22Rv1 (cell line): ENCODE data around the gene CXorf49B.
"Not testable (repeated sequence)": the region's sequence is repeated elsewhere in the genome, so short reads cannot be mapped to it uniquely, and the experiment has no call there.

ENCODE experiments used
- H3K27ac ChIP-seq: fragments of 450-650 bp; 2 replicates; pipeline ENCODE4 v1.5.1; 2017

Gene CXorf49B

DNA sequence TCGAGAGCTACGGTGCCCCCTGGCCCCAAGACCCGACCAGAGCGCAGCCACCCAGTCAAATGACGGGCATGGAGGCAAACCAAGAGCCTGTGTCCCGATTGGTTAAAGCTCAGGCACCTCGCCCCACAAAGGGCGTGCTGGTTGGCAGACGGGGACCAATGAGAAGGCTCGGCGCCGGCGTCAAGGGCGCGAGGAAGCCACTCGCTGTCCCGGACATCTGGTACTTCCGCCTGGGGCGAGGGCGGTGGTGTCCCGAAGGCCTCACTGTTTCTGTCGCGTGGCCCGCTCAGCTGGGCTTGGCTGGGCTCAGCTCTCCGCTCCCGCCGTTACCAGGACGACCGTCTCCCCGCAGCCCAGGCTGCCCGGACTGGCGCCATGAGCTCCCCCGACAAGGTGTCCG, at the start of gene CXorf49B:
CXorf49B (plus strand) TSS at position 301 of the 400 bp plus-strand sequence; CDS start at position 376, 75 bp downstream.
- not testable (repeated sequence) for H3K27ac ChIP-seq

DNA sequence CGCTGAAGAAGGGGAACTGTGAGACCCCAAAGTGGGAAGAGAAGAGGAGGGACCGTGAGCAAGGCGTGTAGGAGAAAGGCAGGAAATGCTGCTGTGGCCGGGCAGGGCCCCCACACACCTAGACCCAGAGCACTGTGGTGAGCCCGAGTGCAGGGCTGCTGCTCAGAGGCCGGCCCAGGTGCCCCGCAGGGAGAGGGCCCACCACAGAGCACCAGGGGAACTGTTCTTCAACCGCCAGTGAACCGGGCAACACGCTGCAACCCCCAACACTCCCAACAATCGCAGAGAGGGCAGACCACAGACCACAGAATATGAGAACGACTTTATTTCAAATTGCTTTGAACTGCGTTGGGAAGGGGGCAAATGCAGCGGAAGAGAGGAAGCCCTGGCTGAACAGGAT, 49.1 kb upstream of the CXorf49B start:
- H3K27ac ChIP-seq: not testable (repeated sequence)

DNA sequence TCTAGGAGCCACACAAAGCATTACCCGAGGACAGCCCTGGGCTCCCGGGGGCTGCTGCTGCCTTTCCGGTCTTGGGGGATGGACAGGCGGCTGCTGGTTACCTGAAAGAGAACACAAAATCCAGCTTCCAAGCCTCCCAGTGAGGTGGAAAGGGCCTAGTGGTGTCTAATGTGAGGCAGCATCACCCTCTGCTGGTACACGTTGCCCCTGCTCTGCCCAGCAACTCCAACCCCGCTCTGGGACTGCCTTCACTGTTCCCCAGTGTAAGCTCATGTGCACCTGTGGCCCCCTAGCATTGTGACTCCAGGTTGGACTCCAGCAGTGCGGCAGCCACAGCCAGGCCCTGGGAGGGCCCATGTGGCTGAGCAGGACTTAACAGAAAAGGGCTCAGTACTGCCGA, 47.6 kb upstream of the CXorf49B start:
- not testable (repeated sequence) for H3K27ac ChIP-seq

DNA sequence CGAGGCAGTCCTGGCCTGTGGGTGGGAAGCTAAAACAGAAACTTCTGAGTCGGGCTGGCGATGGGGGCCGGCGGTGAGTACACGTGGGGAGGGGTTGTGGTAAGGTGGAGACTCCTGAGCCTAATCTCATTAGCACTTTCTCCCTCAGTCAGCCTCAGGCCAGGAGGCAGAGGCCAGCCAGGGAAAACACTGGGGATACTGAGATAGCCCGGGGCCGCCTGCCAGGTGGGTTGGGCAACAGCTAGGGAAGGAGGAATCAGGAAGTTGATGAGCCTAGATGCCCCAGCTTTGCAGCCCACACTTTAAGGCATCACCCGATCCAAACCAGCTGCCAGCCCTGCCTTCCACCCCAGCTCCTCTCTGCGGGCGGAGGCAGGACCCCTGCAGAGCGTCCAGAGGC, 46.8 kb upstream of the CXorf49B start:
- not testable (repeated sequence) for H3K27ac ChIP-seq

DNA sequence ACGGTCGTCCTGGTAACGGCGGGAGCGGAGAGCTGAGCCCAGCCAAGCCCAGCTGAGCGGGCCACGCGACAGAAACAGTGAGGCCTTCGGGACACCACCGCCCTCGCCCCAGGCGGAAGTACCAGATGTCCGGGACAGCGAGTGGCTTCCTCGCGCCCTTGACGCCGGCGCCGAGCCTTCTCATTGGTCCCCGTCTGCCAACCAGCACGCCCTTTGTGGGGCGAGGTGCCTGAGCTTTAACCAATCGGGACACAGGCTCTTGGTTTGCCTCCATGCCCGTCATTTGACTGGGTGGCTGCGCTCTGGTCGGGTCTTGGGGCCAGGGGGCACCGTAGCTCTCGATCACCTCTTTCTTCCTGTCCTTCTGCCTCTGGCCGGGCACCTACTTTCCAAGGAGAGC, 45.0 kb upstream of the CXorf49B start, which contains the start of gene CXorf49:
CXorf49 (minus strand) TSS at position 101 of the 400 bp plus-strand sequence. CDS start 134 bp downstream, outside the sequence.
- not testable (repeated sequence) for H3K27ac ChIP-seq

DNA sequence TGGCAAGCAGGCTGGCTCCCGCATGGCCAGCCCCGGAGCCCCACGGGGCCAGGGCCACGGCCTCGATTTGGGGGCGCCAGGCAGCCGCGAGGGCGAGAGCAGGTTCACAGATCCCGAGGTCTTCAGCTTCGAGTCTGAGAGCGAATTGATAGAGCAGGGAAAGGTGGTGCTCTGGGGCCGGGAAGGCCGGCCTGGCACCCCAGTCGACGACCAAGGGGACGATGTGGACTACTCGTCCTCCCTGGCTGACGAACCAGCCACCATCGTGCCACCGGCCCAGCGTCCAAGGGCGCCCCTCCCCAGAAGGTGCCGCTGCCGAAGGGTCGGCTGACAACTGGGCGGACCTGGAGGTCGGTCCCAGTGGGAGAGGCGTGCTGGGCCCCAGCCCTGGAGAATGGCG, 44.0 kb upstream of the CXorf49B start:
- not testable (repeated sequence) for H3K27ac ChIP-seq

DNA sequence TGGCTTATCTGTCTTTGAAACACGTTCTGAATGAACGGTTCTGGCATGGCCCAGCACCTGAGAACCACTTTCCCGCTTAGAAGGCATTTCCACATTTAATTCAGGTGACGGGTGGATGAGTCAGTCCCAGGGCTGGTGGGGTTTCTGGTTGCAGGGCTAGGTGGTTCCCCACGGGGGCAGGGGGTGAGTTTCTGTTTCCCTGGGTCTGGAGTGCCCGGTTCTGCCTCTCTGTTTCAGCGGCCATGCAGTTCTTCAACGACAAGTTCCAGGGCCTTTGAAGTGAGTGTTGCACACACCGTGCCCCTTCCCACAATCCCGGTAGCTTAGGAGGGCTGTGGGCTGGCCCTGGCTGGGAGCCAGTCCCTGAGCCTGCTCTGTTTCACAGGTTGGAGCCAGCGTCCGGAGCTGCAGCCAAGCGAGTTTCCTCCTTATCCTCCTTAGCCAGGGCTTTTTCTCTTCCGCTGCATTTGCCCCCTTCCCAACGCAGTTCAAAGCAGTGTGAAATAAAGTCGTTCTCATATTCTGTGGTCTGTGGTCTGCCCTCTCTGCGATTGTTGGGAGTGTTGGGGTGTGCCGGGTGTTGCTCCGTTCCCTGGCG, 42.8 kb upstream of the CXorf49B start:
- H3K27ac ChIP-seq: not testable (repeated sequence)

DNA sequence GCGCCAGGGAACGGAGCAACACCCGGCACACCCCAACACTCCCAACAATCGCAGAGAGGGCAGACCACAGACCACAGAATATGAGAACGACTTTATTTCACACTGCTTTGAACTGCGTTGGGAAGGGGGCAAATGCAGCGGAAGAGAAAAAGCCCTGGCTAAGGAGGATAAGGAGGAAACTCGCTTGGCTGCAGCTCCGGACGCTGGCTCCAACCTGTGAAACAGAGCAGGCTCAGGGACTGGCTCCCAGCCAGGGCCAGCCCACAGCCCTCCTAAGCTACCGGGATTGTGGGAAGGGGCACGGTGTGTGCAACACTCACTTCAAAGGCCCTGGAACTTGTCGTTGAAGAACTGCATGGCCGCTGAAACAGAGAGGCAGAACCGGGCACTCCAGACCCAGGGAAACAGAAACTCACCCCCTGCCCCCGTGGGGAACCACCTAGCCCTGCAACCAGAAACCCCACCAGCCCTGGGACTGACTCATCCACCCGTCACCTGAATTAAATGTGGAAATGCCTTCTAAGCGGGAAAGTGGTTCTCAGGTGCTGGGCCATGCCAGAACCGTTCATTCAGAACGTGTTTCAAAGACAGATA, 2.4 kb upstream of the CXorf49B start:
- not testable (repeated sequence) for H3K27ac ChIP-seq

DNA sequence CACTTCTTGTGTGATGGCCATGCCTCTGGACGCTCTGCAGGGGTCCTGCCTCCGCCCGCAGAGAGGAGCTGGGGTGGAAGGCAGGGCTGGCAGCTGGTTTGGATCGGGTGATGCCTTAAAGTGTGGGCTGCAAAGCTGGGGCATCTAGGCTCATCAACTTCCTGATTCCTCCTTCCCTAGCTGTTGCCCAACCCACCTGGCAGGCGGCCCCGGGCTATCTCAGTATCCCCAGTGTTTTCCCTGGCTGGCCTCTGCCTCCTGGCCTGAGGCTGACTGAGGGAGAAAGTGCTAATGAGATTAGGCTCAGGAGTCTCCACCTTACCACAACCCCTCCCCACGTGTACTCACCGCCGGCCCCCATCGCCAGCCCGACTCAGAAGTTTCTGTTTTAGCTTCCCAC, 1.7 kb downstream of the CXorf49B start:
- not testable (repeated sequence) for H3K27ac ChIP-seq

DNA sequence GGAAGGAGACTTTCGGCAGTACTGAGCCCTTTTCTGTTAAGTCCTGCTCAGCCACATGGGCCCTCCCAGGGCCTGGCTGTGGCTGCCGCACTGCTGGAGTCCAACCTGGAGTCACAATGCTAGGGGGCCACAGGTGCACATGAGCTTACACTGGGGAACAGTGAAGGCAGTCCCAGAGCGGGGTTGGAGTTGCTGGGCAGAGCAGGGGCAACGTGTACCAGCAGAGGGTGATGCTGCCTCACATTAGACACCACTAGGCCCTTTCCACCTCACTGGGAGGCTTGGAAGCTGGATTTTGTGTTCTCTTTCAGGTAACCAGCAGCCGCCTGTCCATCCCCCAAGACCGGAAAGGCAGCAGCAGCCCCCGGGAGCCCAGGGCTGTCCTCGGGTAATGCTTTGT, 2.5 kb downstream of the CXorf49B start:
- H3K27ac ChIP-seq: not testable (repeated sequence)

DNA sequence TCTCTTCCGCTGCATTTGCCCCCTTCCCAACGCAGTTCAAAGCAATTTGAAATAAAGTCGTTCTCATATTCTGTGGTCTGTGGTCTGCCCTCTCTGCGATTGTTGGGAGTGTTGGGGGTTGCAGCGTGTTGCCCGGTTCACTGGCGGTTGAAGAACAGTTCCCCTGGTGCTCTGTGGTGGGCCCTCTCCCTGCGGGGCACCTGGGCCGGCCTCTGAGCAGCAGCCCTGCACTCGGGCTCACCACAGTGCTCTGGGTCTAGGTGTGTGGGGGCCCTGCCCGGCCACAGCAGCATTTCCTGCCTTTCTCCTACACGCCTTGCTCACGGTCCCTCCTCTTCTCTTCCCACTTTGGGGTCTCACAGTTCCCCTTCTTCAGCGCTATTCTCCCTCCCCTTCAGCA, 4.0 kb downstream of the CXorf49B start:
- H3K27ac ChIP-seq: not testable (repeated sequence)

DNA sequence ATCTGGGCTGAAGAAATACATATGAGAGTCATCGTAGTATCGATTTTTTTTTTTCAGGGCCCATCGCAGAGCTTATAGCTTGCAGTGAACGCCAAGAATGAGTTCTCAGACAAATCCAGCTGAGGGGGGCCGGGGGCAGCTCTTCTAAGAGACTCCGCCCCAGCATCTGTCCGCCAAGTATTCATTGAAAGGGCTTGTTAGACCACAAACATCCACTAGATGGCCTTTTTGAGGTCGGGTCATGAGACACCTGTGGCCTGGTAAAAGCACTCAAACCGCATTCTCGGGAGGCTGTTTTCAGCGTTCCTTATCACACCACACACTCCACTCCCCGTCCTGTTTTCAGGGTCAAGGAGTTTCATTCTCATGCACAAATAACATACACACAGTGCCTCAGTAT, 15.2 kb downstream of the CXorf49B start:
- H3K27ac ChIP-seq: not testable (repeated sequence)

DNA sequence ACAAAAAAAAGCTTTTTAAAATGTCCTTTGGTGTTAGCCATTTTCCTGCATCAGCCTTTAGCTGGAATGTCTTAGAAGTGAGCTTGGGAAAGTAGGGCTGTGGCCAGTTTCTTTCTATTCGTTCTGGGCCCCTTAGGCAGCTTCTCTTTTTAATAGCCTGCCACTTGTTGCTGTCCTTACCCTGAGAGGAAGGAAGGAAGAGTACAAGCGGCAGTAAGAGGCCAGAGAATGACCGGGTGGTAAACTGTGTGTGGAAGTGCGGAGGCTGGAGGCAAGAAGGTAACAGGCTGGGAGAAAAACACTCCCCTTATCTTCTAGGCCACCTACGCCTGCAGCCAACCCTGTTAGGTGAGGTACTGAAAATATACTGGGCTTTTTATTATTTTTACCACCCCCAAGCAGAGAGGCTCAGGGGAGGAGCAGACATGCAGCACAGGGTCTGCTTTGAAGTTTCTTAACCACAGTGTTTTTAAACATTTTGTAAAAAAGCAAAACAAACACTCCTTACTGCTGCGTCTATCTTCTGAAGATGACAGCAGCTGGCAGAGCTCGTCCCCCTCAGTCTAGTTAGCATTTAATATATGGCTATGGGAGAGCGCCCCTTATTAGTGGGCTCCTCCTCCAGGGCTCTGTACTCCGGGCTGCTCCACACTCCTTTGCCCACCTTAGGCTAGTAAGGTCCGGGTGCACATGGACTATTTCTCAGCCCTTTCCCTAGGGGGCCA, 19.2 kb downstream of the CXorf49B start:
- H3K27ac ChIP-seq: not testable (repeated sequence)

DNA sequence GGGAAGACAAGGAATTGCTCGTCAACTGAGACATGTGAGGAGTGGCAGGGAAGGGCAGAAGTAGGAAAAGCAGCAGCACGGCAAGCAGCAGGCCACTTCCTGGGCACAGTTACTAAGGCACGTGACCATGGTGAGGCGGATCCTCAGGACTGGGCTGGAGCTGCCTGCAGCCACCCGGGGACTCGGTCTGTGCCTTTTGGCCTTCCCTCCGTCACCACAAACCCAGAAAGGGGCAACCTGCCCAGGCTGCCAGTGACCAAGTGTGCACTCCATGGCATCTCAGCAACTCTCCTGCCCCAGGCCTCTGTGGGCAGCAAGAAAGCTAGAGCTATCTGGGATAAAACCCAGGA, 19.8 kb downstream of the CXorf49B start:
- H3K27ac ChIP-seq: not testable (repeated sequence)

DNA sequence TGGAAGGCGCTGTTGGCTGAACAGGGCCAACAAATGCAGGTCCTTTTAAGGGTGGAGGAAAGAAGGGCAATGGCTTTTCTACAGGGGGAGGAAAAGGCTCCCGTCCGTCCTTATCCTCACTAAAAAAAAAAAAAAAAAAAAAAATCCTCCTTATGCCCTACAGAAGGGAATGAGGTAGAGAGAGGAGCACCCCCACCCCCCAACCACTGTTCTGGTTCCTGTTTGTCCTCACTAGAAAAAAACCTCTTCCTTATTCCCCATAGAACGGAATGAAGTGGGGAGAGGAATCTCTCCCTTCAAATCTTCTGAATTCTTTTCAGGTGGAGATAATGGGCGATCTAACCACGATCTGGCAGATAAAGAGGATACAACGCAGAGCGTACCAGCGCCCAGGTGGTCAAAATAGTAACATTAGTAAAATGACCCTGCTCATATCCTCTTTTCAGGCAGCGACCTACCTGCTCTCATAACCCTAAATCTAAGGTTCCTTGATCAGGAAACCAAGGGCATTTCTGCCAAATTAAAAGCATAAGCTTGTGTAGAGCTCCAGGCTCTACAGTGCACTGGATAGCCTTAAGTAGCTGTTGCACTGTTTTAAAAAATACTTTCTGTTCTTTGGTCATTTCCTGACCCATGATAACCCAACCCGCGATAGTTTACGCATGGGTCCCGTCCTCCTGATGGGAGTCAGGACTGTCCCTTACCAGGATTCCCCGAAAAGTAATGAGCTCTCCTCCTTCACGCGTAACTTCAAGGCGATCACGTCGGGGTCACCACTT, 20.6 kb downstream of the CXorf49B start:
- not testable (repeated sequence) for H3K27ac ChIP-seq

DNA sequence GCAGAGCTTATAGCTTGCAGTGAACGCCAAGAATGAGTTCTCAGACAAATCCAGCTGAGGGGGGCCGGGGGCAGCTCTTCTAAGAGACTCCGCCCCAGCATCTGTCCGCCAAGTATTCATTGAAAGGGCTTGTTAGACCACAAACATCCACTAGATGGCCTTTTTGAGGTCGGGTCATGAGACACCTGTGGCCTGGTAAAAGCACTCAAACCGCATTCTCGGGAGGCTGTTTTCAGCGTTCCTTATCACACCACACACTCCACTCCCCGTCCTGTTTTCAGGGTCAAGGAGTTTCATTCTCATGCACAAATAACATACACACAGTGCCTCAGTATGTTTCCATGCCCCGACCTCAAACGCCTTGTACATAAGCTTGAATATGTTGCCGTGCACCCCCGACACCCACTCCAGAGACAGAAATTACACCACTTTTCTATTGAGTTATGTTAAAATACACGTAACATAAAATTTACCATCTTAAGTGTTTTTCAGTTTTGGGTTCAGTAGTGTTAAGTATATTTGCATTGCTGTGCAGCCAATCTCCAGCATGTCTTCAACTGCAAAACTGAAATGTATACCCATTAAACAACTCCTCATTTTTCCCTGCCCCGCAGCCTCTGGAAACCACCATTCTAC, 21.3 kb downstream of the CXorf49B start:
- H3K27ac ChIP-seq: not testable (repeated sequence)

DNA sequence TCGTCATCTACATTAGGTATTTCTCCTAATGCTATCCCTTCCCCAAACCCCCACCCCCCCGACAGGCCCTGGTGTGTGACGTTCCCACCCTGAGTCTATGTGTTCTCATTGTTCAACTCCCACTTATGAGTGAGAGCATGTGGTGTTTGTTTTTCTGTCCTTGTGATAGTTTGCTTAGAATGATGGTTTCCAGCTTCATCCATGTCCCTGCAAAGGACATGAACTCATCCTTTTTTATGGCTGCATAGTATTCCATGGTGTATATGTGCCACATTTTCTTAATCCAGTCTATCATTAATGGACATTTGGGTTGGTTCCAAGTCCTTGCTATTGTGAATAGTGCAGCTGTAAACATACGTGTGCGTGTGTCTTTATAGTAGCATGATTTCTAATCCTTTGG, 43.3 kb downstream of the CXorf49B start:
- not testable (repeated sequence) for H3K27ac ChIP-seq
